Endothelial cell of umbilical vein (primary cell): ENCODE results near the gene LAMP1. TPM values are rescaled to one million over a fixed set of nuclear protein-coding genes. Genes with fewer than 3 reads are reported as not detected.
"Not testable (repeated sequence)": the region's sequence is repeated elsewhere in the genome, so short reads cannot be mapped to it uniquely, and the experiment has no call there.

Experiments used
- BruUV-seq: library from RNA; stranded (reverse); fragments of 400-500 nt; replicated peaks from 2 replicates; lab custom pipeline; 2021; lab: Mats Ljungman, UMichigan
- CTCF ChIA-PET: fragments of 300-600, 350-600 bp; sonication (Branson Sonifier 250); formaldehyde crosslinking; loops from one replicate; lab custom pipeline; 2021; ENCODE audit warnings: antibody characterized with exemption, inconsistent platforms; lab: Charles Lee
- POLR2A ChIA-PET: fragments of 300-600, 350-600 bp; sonication (Branson Sonifier 250); formaldehyde crosslinking; loops from one replicate; lab custom pipeline; 2021; ENCODE audit warnings: antibody characterized with exemption, inconsistent platforms; lab: Charles Lee
- DNase-seq: peaks from one replicate; pipeline ENCODE4 v3.0.0-alpha.2; 2011; ENCODE audit warnings: low read depth, low spot score
- FAIRE-seq: peaks from 2 replicates; lab custom pipeline; 2011; peaks lifted over from hg19 to GRCh38; lab: Jason Lieb, UNC
- H2AFZ ChIP-seq: 2 replicates; pipeline ENCODE4 v1.6.0; 2012; ENCODE audit warnings: low read depth, low read length, control low read depth, inconsistent platforms
- H3K27ac ChIP-seq: 2 replicates; pipeline ENCODE4 v1.5.1; 2011; ENCODE audit warnings: low read depth, mild to moderate bottlenecking, control low read depth, low read length, moderate library complexity; ENCODE audit not compliant: insufficient read depth
- H3K27me3 ChIP-seq, 2 experiments: 2 replicates each; pipeline versions ENCODE4 v1.6.0 to v1.6.1; 2011; ENCODE audit warnings: low read length in 2 of 2, mixed read lengths in 1 of 2; ENCODE audit not compliant: control insufficient read depth in 2 of 2, insufficient read depth in 2 of 2
- H3K36me3 ChIP-seq, 2 experiments: 2 replicates in 1 of 2; 3 replicates in 1 of 2; pipeline ENCODE4 v1.5.1; 2011; ENCODE audit warnings: low read length in 2 of 2, mild to moderate bottlenecking in 1 of 2, moderate library complexity in 1 of 2; ENCODE audit not compliant: control insufficient read depth in 2 of 2, insufficient read depth in 2 of 2; ENCODE audit errors: extremely low read depth in 1 of 2
- H3K4me1 ChIP-seq: 3 replicates; pipeline ENCODE4 v1.5.1; 2011; ENCODE audit warnings: mild to moderate bottlenecking, low read length; ENCODE audit not compliant: control insufficient read depth, insufficient read depth; ENCODE audit errors: extremely low read depth
- H3K4me2 ChIP-seq: 2 replicates; pipeline ENCODE4 v1.6.1; 2011; ENCODE audit warnings: low read length, control low read depth, mixed read lengths; ENCODE audit not compliant: insufficient read depth
- H3K4me3 ChIP-seq, 3 experiments: fragments of 200-600 bp in 1 of 3; sonication (generic), shearing (Covaris generic) in 1 of 3; replicated peaks in 1 of 3; 2 replicates each; pipeline ENCODE4 v1.5.1; 2011 to 2016; ENCODE audit warnings: control low read depth in 3 of 3, low read length in 3 of 3, mild to moderate bottlenecking in 2 of 3, inconsistent platforms in 1 of 3, low read depth in 1 of 3, moderate library complexity in 1 of 3; ENCODE audit not compliant: insufficient read depth in 1 of 3
- H3K79me2 ChIP-seq: 2 replicates; pipeline ENCODE4 v1.6.0; 2012; ENCODE audit warnings: low read length, inconsistent platforms; ENCODE audit not compliant: control insufficient read depth, insufficient read depth
- H3K9ac ChIP-seq: replicated peaks from 2 replicates; pipeline ENCODE3; 2011; ENCODE audit warnings: low read length, control low read depth; ENCODE audit not compliant: insufficient read depth; ENCODE audit errors: extremely low read depth
- H3K9me1 ChIP-seq: replicated peaks from 3 replicates; pipeline ENCODE4 v1.6.0; 2011; ENCODE audit warnings: mild to moderate bottlenecking, low read length; ENCODE audit not compliant: control insufficient read depth, insufficient read depth; ENCODE audit errors: extremely low read depth
- H3K9me3 ChIP-seq: replicated peaks from 2 replicates; pipeline ENCODE4 v1.5.1; 2012; ENCODE audit warnings: low read length, inconsistent platforms; ENCODE audit not compliant: control insufficient read depth, insufficient read depth
- H4K20me1 ChIP-seq: replicated peaks from 2 replicates; pipeline ENCODE3; 2011; ENCODE audit warnings: mild to moderate bottlenecking, low read length; ENCODE audit not compliant: control insufficient read depth, insufficient read depth; ENCODE audit errors: extremely low read depth
- EZH2 ChIP-seq: IDR thresholded peaks from 2 replicates; pipeline ENCODE4 v1.6.1; 2012; ENCODE audit warnings: borderline replicate concordance, low read depth, mild to moderate bottlenecking, moderate library complexity, low read length, inconsistent platforms; ENCODE audit not compliant: severe bottlenecking
- FOS ChIP-seq: IDR thresholded peaks from 2 replicates; pipeline ENCODE4 v1.6.1; 2011; ENCODE audit warnings: mild to moderate bottlenecking, low read length, moderate library complexity, borderline replicate concordance; ENCODE audit not compliant: insufficient read depth
- JUN ChIP-seq: IDR thresholded peaks from 2 replicates; pipeline ENCODE4 v1.6.1; 2011; ENCODE audit warnings: borderline replicate concordance, low read depth; ENCODE audit not compliant: insufficient read length, insufficient read depth
- MAX ChIP-seq: IDR thresholded peaks from 2 replicates; pipeline ENCODE4 v1.6.1; 2011; ENCODE audit not compliant: insufficient read depth, insufficient read length
- POLR2A ChIP-seq: IDR thresholded peaks from 2 replicates; pipeline ENCODE4 v1.6.1; 2012; ENCODE audit warnings: low read depth, mild to moderate bottlenecking, control low read depth, low read length
- dilution Hi-C: fragments of 300-500 bp; cut with MboI; formaldehyde crosslinking; loops from one replicate; pipeline ENCODE4 v1.15.0; 2019; ENCODE audit warnings: low sequenced_read_pairs; ENCODE audit not compliant: extremely low pct_ligation_motif_present
- intact Hi-C: fragments of 100-400 bp; cut with micrococcal nuclease; formaldehyde crosslinking; loops from one replicate; pipeline ENCODE4 v1.10.0; 2022
- polyA plus RNA-seq, 4 experiments: library from polyadenylated mRNA; depleted of rRNA in 3 of 4; stranded (reverse) in 3 of 4; unstranded in 1 of 4; fragments of >200 nt; gene quantifications; 2 replicates each; pipeline versions ENCODE4 v1.2.1 to v1.2.3, GENCODE V29; 2011 to 2012; ENCODE audit warnings: missing spikeins in 1 of 4
- total RNA-seq: library from RNA; stranded (reverse); gene quantifications from 2 replicates; pipeline ENCODE4 v1.2.3, GENCODE V29; 2021

Gene LAMP1
- total and polyA plus RNA-seq, 2 donors (not counting 3 experiments of a cell fraction or from before 2014, with no cell fraction given), result 262 to 285 TPM

- ChIA-PET POLR2A (no interaction called here), CTCF (interaction anchor here (1.3 kb wide), 2 partner anchors 11 kb away, joined by 3 to 4 read pairs; no protein-coding TSS in a partner anchor)
- Histone ChIP-seq H3K4me3 (no peak overlapping the region), H2AFZ (no peak overlapping the region), H3K79me2 (no peaks in the 10 kb centered on the region), H3K36me3 (peaks cover 24 to 38% of the 10 kb centered on the region in 2 experiments), H3K4me2 (no peak overlapping the region), H3K4me1 (no peaks in the 10 kb centered on the region), H3K9me3 (no peaks in the 10 kb centered on the region), H3K9me1 (no peaks in the 10 kb centered on the region), H3K27me3 (no peaks in the 10 kb centered on the region), H4K20me1 (no peaks in the 10 kb centered on the region), H3K9ac (no peak overlapping the region), H3K27ac (no peak overlapping the region)
- FAIRE-seq (no peak), DNase-seq (no peak)
- TF ChIP-seq EZH2 (no peak), JUN (no peak), MAX (no peak), POLR2A (no peak), FOS (no peak)
- dilution Hi-C loops (no loop called here), intact Hi-C loops (no loop called here)
- no TSS peak for BruUV-seq
Observed at GRCh38 chr13:113252516-113253095, 44.4 kb upstream of the LAMP1 start.

GRCh38 chr13:113257908-113258307, 39.1 kb upstream of the LAMP1 start:
- H3K9ac ChIP-seq, DNase-seq, H3K27ac ChIP-seq, POLR2A ChIA-PET, H3K4me2 ChIP-seq, H3K27me3 ChIP-seq, H2AFZ ChIP-seq, H3K9me3 ChIP-seq, BruUV-seq, H3K4me3 ChIP-seq, H3K4me1 ChIP-seq, dilution Hi-C loops, H3K79me2 ChIP-seq, intact Hi-C loops, H4K20me1 ChIP-seq, H3K9me1 ChIP-seq: not testable (repeated sequence)
- peak; percentile 43 for FAIRE-seq
- H3K36me3 ChIP-seq, result peaks cover 20 to 29% of the 10 kb centered on the region in 2 experiments
- CTCF ChIA-PET, result interaction anchor here (0.8 kb wide), 1 partner anchor 16 kb away, joined by 3 read pairs; no protein-coding TSS in a partner anchor
